Duodenal mucosa (tissue), 2 donors: ENCODE data around the gene CA7.

Experiments used
- H3K27ac ChIP-seq: one replicate; pipeline ENCODE4 v1.7.0; 2013; ENCODE audit warnings: low read depth, low read length
- H3K27me3 ChIP-seq, 2 donors: one replicate each; pipeline ENCODE4 v1.7.0; 2013; ENCODE audit warnings: low read length in 2 of 2, control low read depth in 1 of 2; ENCODE audit not compliant: insufficient read depth in 2 of 2, control insufficient read depth in 1 of 2
- H3K36me3 ChIP-seq, 2 donors: one replicate each; pipeline ENCODE4 v1.7.0; 2013; ENCODE audit warnings: low read length in 2 of 2, control low read depth in 1 of 2; ENCODE audit not compliant: insufficient read depth in 2 of 2, control insufficient read depth in 1 of 2
- H3K4me1 ChIP-seq, 2 donors: one replicate each; pipeline ENCODE4 v1.7.0; 2013; ENCODE audit warnings: low read length in 2 of 2, control low read depth in 1 of 2; ENCODE audit not compliant: insufficient read depth in 2 of 2, control insufficient read depth in 1 of 2
- H3K4me3 ChIP-seq, 2 donors: one replicate each; pipeline ENCODE4 v1.7.0; 2013; ENCODE audit warnings: low read length in 2 of 2, low read depth in 1 of 2
- H3K9ac ChIP-seq, 2 donors: one replicate each; pipeline ENCODE4 v1.7.0; 2013; ENCODE audit warnings: low read length in 2 of 2, low read depth in 1 of 2
- H3K9me3 ChIP-seq, 2 donors: one replicate each; pipeline ENCODE4 v1.7.0; 2013; ENCODE audit warnings: low read length in 2 of 2, control low read depth in 1 of 2; ENCODE audit not compliant: control insufficient read depth in 1 of 2

Gene CA7

DNA sequence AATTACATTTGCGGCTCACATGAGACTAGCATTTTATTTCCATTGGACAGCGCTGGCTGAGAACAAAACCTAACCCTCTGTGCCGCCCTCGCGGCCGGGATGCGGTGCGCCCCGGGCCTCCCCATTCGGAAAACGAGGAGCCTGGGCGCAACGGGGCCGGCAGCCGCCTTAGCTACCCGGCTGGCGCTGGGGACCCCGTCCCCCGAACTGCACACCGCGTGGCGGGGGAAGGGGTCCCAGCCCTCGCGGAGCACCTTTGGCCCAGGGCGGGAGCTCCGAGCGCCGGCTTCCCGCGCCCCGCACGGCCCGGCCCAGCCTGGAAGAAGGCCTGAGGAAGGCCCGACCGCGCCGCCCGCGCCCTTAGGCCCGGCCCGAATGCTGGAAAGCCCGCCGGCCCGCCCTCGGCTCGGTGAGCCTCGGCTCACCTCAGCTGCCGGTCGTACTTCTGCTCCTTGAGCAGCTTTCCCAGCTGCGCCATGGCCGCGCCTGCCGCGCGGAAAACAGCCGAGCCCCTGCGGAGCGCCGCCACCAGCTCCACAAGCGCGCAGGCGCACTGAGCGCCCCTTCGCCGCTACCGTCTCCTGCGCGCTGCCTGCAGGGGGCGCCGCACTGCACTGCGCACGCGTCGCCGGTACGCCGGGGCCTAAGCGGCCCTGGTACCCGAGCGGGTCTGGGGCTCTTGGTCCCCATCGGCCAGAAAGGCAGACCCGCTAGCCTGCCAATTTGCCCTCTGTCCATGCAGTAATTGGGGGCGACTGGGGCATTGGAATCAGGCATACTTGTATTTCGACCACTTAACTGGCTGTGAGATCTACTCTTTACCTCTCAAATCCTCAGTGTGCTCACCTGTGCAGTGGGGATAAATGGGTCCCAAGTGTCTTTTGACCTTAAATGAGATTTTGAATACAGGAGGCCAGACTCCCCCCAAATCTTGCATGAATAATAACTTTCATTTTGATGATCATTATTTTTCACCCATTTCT is 13.5 kb upstream of the CA7 start, which contains the start of gene NAE1:
NAE1 (minus strand) TSS at position 555 of the 983 bp plus-strand sequence; CDS start at position 478, 77 bp downstream.
- no peaks in the 10 kb centered on the region for H3K9me3 ChIP-seq
- no peaks in the 10 kb centered on the region for H3K27me3 ChIP-seq
- peaks cover 8 to 14% of the 10 kb centered on the region in 2 donors for H3K4me1 ChIP-seq
- peaks cover 7 to 12% of the 10 kb centered on the region in 2 donors for H3K36me3 ChIP-seq
- peak within 1 kb of the TSS; percentile 73 for H3K27ac ChIP-seq
- H3K4me3 ChIP-seq: peak within 1 kb of the TSS; percentile 72 to 78
- H3K9ac ChIP-seq: peak within 1 kb of the TSS; percentile 73 to 85

DNA sequence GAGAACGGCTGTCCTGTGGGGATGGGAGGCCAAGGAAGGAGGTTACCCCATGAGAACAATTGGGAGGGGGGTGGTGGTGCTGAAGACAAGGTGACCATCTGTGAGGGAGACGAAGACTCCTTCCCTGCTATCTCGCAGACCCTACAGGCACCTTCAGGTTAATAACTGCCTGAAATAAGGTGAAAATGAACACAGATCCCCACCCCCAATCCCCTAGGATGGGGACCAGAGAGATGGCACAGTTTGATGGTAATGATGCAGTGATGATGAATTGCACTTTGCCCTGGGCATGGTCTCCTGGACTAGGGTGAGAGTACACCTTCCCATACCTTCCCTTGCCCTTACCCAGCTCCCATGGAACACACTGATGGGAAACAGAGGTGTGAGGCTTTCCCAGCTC is 12.0 kb upstream of the CA7 start:
- H3K4me1 ChIP-seq: peaks cover 8 to 14% of the 10 kb centered on the region in 2 donors
- H3K36me3 ChIP-seq: no peaks in the 10 kb centered on the region
- no peaks in the 10 kb centered on the region for H3K27me3 ChIP-seq
- no peak overlapping the region for H3K4me3 ChIP-seq
- H3K27ac ChIP-seq: no peak overlapping the region
- H3K9ac ChIP-seq: no peak overlapping the region
- no peaks in the 10 kb centered on the region for H3K9me3 ChIP-seq

DNA sequence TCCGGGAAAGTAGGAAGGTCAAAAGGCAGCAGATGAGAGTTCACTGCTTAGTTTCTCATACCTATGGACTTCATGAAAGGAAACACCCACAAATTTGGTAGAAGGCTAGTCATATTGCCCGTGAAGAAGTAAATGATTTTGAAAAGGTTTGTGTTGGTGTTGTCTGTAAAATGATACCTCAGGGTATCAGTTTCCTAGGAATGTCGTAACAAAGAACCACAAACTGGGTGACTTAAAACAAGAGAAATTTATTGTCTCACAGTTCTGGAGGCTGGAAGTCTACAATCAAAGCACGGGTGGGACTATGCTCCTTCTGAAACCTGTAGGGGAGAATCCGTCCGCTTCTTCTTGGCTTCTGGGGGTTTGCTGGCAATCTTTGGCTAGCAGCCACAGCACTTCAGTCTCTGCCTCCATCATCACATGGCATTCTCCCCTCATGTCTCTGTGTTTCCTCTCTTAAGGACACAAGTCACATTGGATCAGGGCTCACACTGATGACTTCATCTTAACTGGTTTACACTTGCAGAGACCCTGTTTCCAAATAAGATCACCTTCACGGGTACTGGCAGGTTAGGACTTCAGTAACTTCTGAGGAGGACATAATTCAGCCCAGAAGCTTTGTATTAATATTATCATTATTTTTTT is 11.4 kb upstream of the CA7 start:
- H3K27me3 ChIP-seq: no peaks in the 10 kb centered on the region
- no peak overlapping the region for H3K27ac ChIP-seq
- no peaks in the 10 kb centered on the region for H3K9me3 ChIP-seq
- H3K4me1 ChIP-seq: peaks cover 8 to 14% of the 10 kb centered on the region in 2 donors
- no peaks in the 10 kb centered on the region for H3K36me3 ChIP-seq
- H3K9ac ChIP-seq: no peak overlapping the region
- no peak overlapping the region for H3K4me3 ChIP-seq

DNA sequence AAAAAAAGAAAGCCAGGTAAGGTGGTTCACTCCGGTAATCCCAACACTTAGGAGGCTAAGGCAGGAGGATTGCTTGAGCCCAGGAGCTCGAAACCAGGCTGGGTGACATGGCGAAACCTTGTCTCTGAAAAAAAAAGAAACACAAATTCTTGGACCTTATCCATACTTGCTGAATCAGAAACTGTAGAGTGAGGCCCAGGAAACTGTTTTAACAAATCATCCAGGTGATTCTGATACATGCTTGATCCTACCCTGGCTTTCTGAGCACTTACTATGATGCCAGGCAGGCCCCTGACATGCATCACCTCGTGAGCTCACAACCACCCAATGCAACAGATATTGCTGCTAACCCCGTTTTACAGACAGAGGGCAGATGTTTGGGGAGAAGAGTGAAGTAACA is 9.5 kb upstream of the CA7 start:
- no peaks in the 10 kb centered on the region for H3K9me3 ChIP-seq
- H3K27ac ChIP-seq: no peak overlapping the region
- no peaks in the 10 kb centered on the region for H3K36me3 ChIP-seq
- H3K9ac ChIP-seq: no peak overlapping the region
- no peak overlapping the region for H3K4me3 ChIP-seq
- no peaks in the 10 kb centered on the region for H3K27me3 ChIP-seq
- H3K4me1 ChIP-seq: peaks cover 1 to 2% of the 10 kb centered on the region in 2 donors

DNA sequence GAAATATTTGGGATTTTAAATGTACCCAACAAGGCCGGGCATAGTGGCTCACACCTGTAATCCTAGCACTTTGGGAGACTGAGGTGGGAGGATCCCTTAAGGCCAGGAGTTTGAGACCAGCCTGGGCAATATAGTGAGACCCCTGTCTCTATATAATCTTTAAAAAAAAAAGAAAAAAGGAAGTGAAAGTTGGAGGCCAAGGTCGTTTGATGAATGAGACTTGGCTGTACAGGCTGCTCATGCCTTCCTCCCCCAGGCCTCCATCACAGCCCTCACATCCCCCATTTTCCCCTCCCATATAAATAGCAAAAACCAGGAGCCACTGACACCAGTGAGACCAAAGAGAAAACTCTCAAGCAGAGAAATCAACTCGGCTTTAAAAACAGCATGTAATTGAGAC is 3.3 kb upstream of the CA7 start:
- Histone ChIP-seq H3K4me3 (no peak overlapping the region), H3K9me3 (no peaks in the 10 kb centered on the region), H3K4me1 (peaks cover 4 to 7% of the 10 kb centered on the region in 2 donors), H3K9ac (no peak overlapping the region), H3K27me3 (peaks cover 14 to 15% of the 10 kb centered on the region in 2 donors), H3K36me3 (no peaks in the 10 kb centered on the region), H3K27ac (no peak overlapping the region)

DNA sequence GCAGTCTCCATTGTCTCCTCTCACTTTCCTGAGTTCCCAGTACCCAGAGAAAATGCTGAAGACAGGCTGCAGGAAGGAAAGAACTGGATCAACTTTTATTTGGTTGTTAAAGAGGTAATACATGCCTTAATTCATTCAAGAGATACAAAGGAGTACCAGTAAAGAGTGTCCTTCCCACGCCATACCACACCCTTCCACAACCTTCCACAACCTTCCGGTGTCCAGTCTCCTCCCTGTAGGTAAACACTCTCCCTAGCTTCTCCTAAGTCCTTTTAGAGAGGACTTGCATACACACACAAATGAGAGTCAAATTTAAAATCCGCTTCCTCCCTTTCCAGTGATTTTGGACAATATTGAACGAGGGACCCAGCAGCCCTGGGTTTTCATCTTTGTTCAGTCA is 2.8 kb upstream of the CA7 start:
- no peaks in the 10 kb centered on the region for H3K9me3 ChIP-seq
- no peaks in the 10 kb centered on the region for H3K36me3 ChIP-seq
- H3K4me3 ChIP-seq: no peak overlapping the region
- H3K9ac ChIP-seq: no peak overlapping the region
- peaks cover 4 to 7% of the 10 kb centered on the region in 2 donors for H3K4me1 ChIP-seq
- H3K27me3 ChIP-seq: peaks cover 18 to 20% of the 10 kb centered on the region in 2 donors
- no peak overlapping the region for H3K27ac ChIP-seq

DNA sequence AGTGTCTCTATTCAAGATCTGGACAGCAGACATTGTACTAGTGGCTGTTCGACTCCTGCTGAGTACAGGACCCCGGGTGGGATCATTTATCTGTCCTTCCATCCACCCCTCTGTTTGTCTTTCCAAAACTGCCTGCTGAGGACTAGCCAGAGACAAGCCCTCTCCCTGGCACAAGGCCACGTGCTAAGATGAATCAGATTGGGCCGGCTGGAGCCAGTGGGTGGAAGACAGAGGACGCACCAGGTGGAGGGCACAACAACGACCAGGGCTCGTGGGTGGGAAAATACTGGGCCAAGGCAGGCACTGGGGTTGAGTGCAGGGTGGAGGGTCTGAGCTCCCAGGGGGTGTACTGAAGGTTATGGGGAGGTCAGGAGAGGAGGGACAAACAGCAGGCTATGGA is 1.4 kb upstream of the CA7 start:
- Histone ChIP-seq H3K27ac (no peak overlapping the region), H3K36me3 (no peaks in the 10 kb centered on the region), H3K9me3 (no peaks in the 10 kb centered on the region), H3K27me3 (peaks cover 23 to 26% of the 10 kb centered on the region in 2 donors), H3K4me1 (peaks cover 4 to 10% of the 10 kb centered on the region in 2 donors), H3K9ac (no peak overlapping the region), H3K4me3 (no peak overlapping the region)

DNA sequence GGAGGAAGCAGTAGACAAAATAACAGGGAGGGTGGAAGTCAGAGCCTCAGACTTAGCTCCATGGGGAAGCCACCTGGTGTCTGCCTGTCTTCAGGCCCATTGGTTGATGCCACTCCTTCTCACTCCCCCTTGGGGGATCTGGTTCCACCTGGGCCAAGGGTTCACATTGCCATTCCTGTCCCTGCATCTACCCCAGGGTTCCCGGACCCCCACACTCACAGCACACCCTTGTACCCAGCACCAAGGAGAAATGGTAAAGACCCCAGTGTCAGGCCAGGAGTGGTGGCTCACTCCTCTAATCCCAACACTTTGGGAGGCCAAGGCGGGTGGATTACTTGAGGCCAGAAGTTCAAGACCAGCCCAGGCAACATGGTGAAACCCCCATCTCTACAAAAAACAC is 1.0 kb upstream of the CA7 start:
- H3K4me3 ChIP-seq: no peak overlapping the region
- no peaks in the 10 kb centered on the region for H3K36me3 ChIP-seq
- no peaks in the 10 kb centered on the region for H3K9me3 ChIP-seq
- peaks cover 7 to 10% of the 10 kb centered on the region in 2 donors for H3K4me1 ChIP-seq
- H3K27ac ChIP-seq: no peak overlapping the region
- no peak overlapping the region for H3K9ac ChIP-seq
- H3K27me3 ChIP-seq: peaks cover 23 to 26% of the 10 kb centered on the region in 2 donors

DNA sequence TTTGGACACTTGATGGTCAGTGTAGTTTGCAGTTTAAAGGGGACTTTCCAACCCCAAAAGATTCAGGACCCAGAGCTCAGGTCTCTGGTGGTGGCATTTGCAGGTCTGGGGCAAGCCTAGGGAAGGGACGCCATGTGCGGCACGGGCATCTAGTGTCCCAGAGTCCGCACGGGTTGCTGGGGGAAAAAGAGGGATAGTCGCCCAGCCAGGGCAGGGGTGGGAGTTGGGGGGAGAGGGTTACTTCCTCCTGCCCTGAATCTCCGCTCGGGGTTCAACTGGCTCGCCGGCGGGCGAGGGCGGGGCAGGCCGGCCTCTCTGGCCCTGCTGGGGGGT is 239 bp upstream of the CA7 start:
- Histone ChIP-seq H3K4me1 (peaks cover 15% of the 10 kb centered on the region in 2 donors), H3K36me3 (no peaks in the 10 kb centered on the region), H3K27me3 (peaks cover 23 to 26% of the 10 kb centered on the region in 2 donors), H3K9me3 (no peaks in the 10 kb centered on the region), H3K27ac (no peak overlapping the region), H3K9ac (no peak overlapping the region), H3K4me3 (peak overlapping the region; percentile 63)

DNA sequence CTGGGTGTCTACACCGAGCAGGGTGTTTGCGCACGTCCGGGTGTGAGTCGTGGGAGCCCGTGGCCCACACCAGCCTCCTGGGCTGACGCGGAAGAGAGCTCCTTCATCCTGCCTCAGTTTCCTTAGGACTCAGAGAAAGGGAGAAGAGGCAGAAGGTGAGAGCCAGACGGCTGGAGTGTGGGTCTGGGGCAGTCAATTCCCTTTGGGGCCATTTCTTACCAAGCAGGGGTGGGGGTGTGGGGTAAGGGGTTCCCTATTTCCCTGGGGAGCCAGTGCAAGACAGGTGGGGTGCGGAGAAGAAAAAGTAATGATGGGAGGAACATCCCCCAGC is 831 bp downstream of the CA7 start:
- Histone ChIP-seq H3K27me3 (peaks cover 23 to 26% of the 10 kb centered on the region in 2 donors), H3K36me3 (no peaks in the 10 kb centered on the region), H3K4me1 (peaks cover 15 to 16% of the 10 kb centered on the region in 2 donors), H3K9me3 (no peaks in the 10 kb centered on the region), H3K4me3 (peak overlapping the region; percentile 63), H3K27ac (no peak overlapping the region), H3K9ac (peak overlapping the region in 1 of 2 donors; percentile 16)
